Measurements from ENCODE around the gene FPR2.

- TF ChIP-seq SP1 (IDR thresholded peaks at IDR 0.05) (no peak), ELF4 (IDR thresholded peaks at IDR 0.05) (no peak), SUZ12 (IDR thresholded peaks at IDR 0.05) (no peak), NFRKB (IDR thresholded peaks at IDR 0.05) (no peak), BHLHE40 (IDR thresholded peaks at IDR 0.05; ENCODE audit: borderline replicate concordance) (no peak), FOXM1 (IDR thresholded peaks at IDR 0.05; ENCODE audit: borderline replicate concordance) (no peak), FOXA1 (IDR thresholded peaks at IDR 0.05) (no peak), HDGF (IDR thresholded peaks at IDR 0.05; ENCODE audit: borderline replicate concordance) (no peak), FOXK2 (IDR thresholded peaks at IDR 0.05) (no peak), TARDBP (IDR thresholded peaks at IDR 0.05) (no peak), CTBP1 (IDR thresholded peaks at IDR 0.05; ENCODE audit: borderline replicate concordance) (no peak)
These were observed 4.1 kb downstream of the FPR2 start for GRCh38 chr19:51765086-51765485.

Measured in HEK293T (cell line).